KBM-7 (cell line): ENCODE measurements around the gene PLAU.
"Not testable (repeated sequence)": the region's sequence is repeated elsewhere in the genome, so short reads cannot be mapped to it uniquely, and the experiment has no call there.

Experiments
- DNase-seq: peaks from one replicate; pipeline ENCODE4 v3.0.0-alpha.2; 2015
- in situ Hi-C: fragments of 300-500 bp; cut with MboI; formaldehyde crosslinking; loops from 2 replicates; pipeline ENCODE4 v1.14.3; 2020; ENCODE audit warnings: low sequenced_read_pairs, low pct_unique_long_range_greater_than_20kb, mixed read lengths

The PLAU gene

DNA sequence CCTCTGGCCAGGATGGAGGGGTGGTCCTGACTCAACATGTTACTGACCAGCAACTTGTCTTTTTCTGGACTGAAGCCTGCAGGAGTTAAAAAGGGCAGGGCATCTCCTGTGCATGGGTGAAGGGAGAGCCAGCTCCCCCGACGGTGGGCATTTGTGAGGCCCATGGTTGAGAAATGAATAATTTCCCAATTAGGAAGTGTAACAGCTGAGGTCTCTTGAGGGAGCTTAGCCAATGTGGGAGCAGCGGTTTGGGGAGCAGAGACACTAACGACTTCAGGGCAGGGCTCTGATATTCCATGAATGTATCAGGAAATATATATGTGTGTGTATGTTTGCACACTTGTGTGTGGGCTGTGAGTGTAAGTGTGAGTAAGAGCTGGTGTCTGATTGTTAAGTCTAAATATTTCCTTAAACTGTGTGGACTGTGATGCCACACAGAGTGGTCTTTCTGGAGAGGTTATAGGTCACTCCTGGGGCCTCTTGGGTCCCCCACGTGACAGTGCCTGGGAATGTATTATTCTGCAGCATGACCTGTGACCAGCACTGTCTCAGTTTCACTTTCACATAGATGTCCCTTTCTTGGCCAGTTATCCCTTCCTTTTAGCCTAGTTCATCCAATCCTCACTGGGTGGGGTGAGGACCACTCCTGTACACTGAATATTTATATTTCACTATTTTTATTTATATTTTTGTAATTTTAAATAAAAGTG, 6.0 kb downstream of the PLAU start:
- in situ Hi-C loops: no loop called here
- DNase-seq: no peak

DNA sequence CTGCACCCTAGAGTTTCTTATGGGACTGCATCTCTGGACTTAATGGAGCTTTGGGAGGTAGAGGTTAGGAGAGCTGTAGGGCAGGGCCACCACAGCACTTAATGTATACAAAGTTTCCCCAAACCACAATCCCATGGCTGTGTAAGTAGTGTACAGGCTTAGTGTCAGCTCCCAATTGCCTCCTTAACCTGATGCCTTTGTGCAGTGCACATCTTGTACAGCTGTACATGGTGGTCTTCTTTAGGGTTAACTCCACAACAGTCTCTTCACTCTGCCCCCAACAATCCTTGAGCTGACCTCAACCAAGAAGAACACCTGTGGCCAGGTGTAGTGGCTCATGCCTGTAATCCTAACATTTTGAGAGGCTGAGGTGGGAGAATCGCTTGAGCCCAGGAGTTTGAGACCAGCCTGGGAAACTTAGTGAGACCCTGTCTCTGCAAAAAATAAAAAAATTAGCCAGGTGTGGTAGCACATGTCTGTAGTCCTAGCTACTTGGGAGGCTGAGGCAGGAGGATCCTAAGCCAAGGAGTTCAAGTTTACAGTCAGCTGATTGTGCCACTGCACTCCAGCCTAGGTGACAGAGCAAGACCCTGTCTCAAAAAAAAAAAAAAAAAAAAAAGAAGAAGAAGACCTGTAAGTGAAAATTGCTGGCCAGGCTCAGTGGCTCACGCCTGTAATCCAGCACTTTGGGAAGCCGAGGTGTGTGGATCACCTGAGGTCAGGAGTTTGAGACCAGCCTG, 6.8 kb downstream of the PLAU start:
- DNase-seq: no peak
- in situ Hi-C loops: no loop called here

DNA sequence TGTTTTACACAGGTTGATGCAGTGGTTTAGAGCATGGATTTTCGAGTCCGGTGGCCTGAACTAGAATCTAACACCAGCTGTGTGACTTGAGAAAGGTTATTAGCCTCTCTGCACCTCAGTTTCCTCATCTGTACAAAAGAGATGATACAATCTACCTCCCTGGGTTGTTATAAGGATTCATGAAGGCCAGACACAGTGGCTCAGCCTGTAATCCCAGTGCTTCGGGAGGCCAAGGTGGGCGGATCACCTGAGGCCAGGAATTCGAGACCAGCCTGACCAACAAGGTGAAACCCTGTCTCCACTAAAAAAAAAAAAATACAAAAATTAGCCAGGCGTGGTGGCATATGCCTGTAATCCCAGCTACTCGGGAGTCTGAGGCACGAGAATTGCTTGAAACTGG, 8.5 kb downstream of the PLAU start:
- in situ Hi-C loops, DNase-seq: not testable (repeated sequence)

DNA sequence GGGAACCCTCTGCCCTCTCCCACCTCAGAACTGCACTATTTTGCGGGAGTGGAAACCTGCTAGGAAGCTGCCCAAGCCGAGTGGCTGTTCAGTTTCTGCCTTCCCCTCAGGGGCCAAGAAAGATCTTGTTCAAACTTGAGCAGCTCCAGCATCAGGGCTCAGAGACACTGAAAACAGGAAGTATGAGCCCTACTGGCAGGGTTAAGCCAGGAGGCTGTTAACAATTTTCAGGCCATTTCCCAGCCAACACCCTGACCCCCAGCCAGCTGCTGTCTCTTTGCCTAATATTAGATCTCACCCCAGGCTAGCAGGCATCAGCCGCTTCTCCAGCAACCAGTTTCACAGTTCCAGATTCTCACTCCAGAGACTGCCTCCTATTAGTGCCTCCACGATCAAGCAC, 9.2 kb downstream of the PLAU start:
- in situ Hi-C loops: no loop called here

DNA sequence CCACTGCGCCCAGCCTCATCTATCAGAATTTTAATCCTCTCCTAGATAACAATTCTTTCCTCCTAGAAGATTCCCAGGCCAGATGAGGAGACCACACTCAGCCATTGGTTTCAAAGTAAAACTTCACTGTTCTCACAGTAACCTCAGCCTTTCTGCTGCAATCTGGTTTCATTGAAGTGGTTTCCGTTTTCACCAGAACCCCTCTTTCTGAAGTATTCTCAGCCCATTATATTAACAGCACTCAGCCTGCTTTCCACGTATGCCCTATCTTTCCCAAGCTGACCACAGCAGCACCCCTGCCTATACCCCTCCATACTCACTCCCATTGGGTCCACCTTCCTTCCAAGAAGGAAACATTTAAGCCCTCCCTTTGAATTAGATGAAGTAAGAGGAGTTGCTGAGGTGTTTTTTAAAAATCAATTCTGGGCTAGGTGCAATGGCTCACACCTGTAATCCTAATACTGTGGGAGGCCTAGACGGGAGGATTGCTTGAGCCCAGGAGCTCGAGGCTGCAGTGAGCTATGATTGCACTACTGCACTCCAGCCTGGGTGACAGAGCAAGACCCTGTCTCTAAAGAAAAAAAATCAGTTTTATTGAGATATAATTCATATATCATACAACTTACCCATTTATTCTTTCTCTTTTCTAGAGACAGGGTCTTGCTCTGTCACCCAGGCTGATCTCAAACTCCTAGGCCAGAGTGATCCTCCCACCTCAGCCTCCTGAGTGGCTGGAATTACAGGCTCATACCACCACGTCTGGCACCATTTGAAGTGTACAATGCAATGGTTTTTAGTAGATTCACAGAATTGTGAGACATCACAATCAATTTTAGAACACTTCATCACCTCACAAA, 11.3 kb downstream of the PLAU start:
- in situ Hi-C loops: no loop called here
- DNase-seq: no peak

More for the DNA sequence above, 9.2 kb downstream of the PLAU start:
- peak; percentile 87 for DNase-seq

DNA sequence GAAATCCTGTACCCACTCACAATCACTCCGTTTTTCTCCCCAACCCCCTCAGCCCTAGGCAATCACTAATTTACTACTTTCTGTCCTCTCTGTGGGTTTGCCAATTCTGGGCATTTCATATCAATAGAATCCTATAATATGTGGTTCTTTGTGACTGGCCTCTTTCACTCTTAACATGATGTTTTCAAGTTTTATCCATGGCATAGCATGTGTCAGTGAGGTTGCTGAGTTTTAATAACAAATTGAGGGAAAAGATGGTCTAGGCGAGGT, 11.9 kb downstream of the PLAU start:
- in situ Hi-C loops: no loop called here

DNA sequence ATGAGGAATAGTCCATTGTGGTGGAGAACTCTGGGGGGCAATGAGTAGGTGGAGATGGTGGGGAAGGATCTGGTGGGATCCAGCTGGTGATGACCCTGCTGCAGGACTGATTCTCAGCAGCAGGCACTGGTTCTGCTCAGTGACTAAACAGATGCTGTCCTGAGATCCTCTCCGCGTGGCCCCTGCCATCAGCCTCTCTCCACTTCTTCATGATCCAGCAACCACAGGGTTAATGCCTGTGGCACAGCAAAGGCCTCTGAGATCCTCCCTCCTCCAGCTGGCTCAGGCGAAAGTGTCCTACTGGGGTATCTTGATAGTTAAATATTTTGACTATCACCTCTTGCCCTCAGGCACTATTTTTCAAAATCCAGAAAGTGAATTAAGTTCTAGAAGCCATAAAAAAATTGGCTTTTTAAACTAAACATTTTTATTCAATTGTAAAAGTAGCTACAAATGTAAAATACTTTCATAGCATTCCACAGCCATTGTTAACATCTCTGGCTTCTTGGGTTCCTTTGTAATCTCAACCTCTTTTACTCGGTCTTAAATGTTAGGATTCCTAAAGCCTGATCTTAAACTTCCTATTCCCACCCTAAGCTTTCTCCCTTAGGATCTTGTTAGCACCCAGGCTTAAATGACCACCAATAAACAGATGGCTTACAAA, 13.1 kb downstream of the PLAU start:
- DNase-seq: no peak
- in situ Hi-C loops: no loop called here

More for the DNA sequence above, 11.9 kb downstream of the PLAU start:
- DNase-seq: no peak

DNA sequence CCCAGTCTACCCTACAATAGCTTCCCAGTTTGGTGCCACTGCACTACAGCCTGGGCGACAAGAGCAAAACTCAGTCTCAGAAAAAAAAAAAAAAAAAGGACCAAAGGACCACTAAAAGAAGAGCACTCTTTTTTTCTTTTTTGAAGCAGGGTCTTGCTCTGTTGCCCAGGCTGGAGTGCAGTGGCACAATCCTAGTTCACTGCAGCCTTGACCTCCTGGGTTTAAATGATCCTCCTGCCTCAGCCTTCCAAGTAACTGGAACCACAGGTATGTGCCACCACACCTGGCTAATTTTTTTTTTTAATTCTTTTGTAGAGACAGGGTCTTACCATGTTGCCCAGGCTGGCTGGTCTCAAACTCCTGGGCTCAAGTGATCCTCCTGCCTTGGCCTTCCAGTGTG, 14.0 kb downstream of the PLAU start:
- DNase-seq: no peak
- in situ Hi-C loops: no loop called here

DNA sequence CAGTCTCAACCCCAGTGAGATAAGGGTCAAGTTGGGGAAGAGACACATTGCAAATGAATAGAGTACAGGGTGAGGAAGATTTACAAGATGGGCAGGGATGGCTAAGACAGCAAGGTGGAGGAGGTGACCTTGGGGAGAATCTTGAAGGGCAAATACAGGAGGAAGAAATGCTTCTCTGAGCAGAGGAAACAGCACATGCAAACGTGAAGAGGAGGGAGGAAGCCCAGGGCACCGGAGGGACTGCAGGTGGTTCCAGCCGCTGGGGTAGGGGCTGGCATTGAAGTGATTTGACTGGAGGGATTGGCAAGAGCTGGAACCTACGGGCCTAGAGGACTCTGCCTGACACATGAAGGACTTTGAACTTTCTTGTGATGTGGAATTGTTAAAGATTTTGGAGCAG, 14.6 kb downstream of the PLAU start:
- DNase-seq: no peak
- in situ Hi-C loops: no loop called here

DNA sequence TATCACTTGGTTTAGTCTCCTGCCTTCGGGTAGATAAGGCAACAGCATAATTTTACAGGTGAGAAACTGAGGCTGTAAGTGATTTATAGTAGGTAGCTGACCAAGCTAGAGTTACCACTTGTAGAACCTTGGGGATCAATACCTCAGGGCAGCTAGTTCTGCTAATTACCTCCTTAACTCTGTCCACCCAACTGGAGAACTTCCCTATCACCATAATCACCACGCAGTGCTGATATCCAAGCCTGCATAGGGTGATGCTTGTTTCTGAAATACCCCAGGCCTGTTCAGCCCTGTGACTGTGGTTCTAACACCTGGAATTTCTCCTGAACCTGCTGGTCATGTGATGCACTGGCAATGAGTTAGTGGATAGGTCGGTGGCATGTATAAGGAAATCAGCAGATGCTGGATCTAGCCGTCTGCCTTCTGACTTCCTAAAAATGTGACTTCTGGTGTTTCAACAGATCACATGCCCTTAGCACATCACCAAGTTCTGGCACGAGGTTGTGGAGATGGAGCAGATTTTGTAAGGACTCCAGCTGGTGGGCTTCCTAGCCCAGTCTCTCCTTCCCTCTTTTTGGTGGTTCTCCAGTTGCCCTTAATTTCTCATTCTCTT, 15.3 kb downstream of the PLAU start:
- DNase-seq: no peak
- in situ Hi-C loops: no loop called here

DNA sequence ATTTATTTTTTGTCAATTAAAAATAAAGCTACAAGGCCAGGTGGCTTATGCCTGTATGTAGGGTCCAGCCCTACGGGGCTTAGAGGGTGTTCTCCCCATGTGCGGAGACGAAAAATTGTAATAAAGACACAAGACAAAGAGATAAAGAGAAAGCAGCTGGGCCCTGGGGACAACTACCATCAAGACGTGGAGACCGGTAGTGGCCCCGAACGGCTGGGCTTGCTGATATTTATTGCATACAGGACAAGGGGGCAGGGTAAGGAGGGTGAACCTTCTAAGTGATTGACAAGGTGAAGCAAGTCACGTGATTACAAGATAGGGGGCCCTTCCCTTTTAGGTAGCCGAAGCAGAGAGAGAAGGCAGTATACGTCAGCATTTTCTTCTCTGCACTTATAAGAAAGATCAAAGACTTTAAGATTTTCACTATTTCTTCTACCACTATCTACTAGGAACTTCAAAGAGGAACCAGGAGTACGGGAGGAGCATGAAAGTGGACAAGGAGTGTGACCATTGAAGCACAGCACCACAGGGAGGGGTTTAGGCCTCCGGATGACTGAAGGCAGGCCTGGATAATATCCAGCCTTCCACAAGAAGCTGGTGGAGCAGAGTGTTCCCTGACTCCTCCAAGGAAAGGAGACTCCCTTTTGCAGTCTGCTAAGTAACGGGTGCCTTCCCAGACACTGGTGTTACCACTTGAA, 19.8 kb downstream of the PLAU start:
- DNase-seq, in situ Hi-C loops: not testable (repeated sequence)

DNA sequence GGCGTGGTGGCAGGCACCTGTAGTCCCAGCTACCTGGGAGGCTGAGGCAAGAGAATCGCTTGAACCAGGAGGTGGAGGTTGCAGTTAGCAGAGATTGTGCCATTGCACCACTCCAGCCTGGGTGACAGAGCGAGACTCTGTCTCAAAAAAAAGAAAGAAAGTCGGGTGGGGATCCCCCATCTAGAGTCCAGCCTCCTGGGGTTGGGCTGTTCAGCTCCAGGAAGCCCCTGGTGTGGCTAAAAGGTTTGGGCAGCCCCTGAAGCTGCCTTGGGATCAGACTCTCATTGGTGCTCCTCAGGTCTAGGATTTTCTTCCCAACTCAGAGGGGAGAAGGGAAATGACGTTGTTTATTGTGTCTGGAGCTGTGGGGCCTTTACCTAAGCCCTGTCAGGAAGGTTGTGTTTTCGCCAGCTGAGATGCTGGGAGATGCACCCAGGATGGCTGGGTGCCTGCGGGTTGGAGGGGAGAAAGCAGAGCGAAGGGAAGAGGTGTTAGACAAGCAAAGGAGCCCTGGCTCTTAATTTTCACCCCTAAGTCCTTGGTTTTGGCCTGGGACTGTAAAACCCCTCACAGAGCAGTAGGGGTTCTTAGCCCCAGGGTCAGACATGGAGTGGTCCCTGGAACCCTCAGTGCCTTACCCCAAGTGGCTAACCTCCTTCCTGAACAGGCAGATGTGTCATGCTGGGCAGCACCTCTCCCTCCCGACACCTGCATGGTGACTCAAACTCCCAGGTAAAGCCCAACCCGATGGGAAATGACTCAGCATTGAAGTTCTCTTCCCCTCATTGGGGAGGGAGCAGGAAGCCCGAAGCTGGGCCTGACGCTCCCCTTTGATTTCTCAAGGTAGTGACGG, 21.1 kb downstream of the PLAU start:
- DNase-seq: peak; percentile 40
- in situ Hi-C loops: no loop called here

DNA sequence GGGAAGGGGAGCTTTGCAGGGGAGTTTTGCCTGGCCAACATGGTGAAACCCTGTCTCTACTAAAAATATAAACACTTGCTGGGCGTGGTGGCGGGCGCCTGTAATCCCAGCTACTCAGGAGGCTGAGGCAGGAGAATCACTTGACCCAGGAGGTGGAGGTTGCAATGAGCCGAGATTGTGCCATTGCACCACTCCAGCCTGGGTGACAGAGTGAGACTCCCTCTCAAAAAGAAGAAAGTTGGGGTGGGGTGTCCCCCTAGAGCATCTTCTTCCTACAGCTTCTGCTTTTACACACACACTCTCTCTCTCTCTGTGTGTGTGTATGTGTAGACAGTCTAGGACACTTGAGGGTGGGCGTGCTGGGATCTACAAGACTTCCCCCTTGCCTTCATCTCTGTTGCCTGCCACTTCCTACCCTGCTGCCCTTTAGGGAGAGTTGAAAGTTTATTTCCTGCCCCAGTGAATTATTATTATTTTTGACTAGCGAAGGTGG, 21.7 kb downstream of the PLAU start:
- peak; percentile 31 for DNase-seq
- in situ Hi-C loops: no loop called here

DNA sequence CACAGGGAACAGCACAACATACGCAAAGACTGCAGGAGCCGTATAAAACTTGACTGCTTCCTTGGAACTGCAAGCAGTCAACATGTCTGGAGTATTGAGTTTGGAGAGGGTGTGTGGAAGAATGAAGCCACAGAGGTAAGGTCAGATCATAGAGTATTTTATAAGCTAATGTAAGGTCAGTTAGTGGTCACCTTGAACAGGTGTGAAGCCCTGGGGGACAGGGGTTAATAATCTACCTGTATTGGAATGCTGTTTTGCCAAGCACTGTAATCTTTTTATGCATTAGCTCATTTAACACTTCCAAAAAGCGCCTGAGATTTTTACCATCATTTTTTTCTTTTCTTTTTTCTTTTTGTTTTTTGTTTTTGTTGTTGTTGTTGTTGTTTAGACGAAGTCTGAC, 23.1 kb downstream of the PLAU start:
- no peak for DNase-seq
- in situ Hi-C loops: no loop called here

DNA sequence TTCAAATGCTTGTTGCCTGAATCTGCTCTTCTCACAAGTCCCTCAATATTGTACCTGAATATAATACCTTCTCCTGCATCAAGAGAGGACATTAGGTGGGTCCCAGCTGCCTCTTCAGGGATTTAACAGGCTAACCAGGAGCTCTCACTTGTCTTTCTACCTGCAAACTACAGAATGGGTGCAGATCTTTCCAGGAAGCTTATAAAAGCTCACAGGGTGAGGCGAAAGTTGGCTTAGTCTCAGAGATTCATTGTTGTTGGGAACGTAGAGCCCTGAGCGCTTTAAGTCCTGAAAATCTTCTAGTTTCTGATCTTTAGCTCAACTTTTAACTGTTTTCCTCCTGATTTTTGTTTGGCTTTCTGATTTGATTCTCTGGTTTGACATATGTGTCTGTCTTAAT, 25.0 kb downstream of the PLAU start:
- in situ Hi-C loops: no loop called here

DNA sequence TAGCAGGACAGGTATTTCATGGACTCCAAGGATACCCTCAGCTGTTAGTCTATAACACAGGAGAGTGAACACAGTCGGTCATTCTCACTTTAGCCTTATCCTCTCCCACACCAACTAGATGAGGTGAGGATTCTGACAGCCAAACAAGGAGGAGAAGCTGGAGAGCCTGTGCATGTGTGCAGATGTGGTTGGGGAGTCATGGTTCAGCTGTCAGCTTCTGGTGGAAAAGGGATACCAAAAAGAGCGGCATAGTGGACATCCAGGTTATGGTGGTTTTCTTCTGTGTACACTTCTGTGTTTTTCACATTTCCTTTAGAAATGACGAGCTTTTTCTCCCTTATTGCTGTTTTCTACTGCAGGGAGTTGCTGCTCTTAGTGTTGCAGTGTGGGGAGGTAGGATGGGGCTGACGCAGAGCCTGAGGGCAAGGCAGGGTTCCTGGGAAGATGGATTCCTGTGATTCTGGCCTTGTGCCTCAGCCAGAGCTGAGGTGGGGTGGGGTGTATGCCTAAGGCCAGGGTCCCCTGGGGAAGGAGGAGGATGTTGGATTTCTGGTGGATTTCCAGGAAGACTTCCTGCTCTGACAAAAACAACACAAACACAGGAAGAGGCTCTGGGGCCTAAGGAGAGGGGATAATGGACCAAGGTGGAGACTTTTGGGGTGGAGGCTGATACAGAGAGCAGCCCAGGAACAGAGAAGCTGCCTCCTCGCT, 26.6 kb downstream of the PLAU start:
- in situ Hi-C loops: no loop called here
- no peak for DNase-seq

More for the DNA sequence above, 25.0 kb downstream of the PLAU start:
- DNase-seq: no peak

DNA sequence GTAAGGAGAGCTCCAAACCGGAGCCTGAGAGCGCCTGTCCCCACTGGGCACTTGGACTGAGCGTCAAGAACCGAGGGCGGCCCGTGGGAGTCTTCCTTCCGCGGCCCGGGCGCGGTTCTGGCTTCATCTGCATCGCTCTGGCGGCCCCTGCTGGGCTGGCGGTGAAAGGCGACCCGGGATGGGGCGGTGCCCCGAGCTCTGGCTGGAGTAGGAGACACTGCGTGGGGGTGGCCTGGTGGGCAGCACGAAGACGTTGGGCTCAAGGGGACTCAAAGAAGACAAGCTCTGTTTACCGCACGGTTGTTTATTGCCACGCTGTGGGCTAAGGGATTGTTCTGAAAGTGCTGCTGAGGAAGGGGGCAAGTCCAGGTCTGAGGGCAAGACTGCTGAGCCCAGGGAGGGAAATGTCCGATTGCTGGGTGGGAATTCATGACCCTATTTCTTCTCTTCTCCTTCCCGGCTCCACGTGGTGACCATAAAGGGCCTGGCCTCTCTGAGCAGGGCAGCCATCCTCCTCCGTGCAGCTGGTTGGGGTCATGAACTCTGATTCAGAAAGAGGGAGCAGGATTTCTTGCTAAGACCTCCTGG, 29.8 kb downstream of the PLAU start:
- peak; percentile 86 for DNase-seq
- in situ Hi-C loops: no loop called here
